SHP77 treated with DMSO at 0.1 percent for 48 hours (cell line): ENCODE results near the gene SLC25A48.
"Not testable (repeated sequence)": the region's sequence is repeated elsewhere in the genome, so short reads cannot be mapped to it uniquely, and the experiment has no call there.

Experiments used
- DNase-seq: peaks from one replicate; lab custom pipeline; 2025; lab: John Stamatoyannopoulos, UW

The SLC25A48 gene

DNA sequence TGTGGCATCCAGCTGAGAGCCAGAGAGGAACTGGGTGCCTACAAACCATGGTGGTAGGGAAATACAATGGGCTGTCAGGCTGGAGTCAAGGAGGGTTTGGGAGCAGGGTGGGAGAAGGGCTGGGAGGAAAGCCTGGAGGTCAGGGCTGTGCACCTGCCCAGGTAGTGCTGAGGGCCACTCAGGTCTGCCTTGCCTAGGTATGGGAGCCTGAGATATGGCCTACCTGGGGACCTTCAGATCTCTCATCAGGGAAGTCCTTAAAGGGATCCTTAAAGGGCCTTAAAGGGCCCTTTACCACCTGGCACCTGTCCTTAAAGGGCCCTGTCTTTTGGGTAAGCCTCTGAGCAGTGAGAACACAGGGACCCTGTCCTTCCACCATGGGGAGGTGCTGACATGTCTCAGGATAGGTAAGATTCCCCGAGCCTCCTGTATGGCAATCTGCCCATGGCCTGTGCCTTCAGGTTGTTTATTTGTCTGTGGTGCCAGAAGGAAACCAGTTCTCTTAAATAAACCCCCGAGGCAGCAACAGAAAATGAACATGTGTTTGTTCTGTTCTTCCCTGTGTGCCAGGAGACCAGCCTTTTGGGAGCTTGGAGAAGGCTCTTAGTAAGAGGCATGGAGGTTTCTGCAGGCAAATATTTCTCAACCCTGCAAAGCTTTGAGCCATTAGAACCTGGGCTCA lies 23.3 kb downstream of the SLC25A48 start:
- DNase-seq: no peak

- not testable (repeated sequence) for DNase-seq
These were observed 24.7 kb downstream of the SLC25A48 start for GRCh38 chr5:135859186-135859585.

- DNase-seq: no peak
These were observed 25.2 kb downstream of the SLC25A48 start for GRCh38 chr5:135859641-135860040.

- no peak for DNase-seq
These were observed 27.2 kb downstream of the SLC25A48 start for GRCh38 chr5:135861641-135862040.

GRCh38 chr5:135862086-135862485 lies 27.6 kb downstream of the SLC25A48 start:
- DNase-seq: no peak

DNA sequence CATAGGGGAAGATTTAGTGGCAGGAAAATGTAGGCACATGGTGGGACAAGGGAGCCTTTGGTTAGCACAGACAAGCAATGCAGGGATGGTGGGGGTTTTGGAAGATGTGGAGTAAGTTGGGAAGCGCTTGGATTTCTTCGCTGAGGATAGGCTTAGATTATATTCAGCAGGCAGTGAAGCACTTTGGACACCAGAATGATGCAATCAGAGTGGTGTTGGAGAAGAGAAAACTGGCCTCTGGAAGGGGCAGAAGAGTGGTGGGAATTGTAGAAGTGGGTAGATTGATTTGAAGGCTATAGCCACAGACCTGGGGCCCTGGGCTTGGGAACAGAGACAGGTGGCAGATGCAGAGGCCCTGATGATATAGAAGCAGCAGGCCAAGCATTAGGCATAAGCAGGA lies 28.3 kb downstream of the SLC25A48 start:
- DNase-seq: no peak

GRCh38 chr5:135864503-135865435 lies 30.3 kb downstream of the SLC25A48 start:
- DNase-seq: no peak

DNA sequence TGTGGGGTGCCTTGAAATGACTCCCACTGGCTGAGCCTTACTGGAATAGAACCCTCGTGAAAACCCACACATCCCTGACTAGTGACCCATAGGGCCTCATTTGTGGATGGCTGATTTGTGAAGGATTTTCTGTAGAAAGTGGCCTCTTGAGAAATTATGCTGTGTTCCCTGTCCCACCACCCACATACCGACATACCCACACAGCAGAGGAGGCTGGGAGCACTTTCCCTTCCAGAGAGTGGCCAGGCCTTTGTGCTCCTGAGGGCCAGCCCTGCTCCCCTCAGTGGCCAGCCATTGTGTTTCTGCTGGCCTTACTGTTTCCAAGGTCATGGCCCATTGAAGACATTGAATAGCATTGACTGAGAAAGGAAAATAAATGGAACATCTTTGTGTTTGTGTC lies 31.6 kb downstream of the SLC25A48 start:
- DNase-seq: no peak

DNA sequence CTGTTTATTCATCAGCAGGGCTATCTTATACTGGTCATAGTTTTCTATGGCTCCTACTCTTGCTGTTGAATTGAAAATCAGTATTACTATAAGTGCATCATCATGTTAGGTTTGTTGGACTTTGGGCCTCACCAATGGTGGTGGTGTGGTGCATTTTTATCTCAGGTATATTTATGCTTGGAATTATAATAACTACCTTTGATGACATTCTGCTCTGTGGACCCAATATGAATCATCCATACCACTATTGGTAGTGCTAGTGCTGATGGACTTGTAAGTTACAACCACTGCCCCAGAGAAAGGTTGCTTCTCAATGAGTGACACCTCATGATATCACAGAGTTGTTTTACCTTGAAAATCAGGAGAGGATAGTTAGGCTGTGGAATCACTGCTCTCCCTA lies 33.1 kb downstream of the SLC25A48 start:
- no peak for DNase-seq

GRCh38 chr5:135868681-135869080 lies 34.2 kb downstream of the SLC25A48 start:
- no peak for DNase-seq

DNA sequence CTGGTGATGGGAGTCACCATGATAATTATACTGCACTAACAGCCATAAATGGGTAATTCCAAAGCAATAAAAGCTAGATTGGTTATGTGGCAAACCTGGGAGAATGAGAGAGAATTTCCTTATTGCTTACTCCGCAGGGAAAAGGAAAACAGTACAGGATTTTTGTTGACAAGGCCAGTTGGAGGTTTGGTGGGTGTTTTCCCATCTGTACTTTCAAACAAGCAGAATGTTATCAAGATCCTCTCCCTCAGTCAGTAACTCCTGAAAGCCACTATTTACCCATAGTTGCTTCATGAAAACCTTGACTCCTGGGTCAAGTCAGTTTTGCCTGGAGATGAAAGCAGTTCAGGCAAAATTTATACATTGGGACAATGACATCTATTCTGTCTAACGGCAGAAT lies 34.8 kb downstream of the SLC25A48 start:
- no peak for DNase-seq

- no peak for DNase-seq
These were observed 35.5 kb downstream of the SLC25A48 start for GRCh38 chr5:135869935-135870334.

- no peak for DNase-seq
These were observed 36.9 kb downstream of the SLC25A48 start for GRCh38 chr5:135871268-135871915.

DNA sequence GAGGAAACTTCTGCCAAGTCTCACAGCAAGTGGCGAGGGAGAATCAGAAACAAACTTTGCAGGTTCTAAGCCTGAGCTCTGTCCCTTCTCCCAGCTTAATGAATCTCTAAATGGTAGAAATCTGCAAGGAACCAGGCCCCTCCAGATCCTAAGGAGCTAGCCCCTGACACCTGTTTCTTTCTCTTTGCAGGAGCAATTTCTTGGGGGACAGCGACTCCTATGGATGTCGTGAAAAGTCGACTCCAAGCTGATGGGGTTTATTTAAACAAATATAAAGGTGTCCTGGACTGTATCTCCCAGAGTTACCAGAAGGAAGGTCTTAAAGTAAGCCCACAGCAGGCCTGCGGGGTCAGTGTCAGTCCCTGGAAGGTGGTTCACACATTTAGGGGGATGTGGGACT lies 39.4 kb downstream of the SLC25A48 start:
- DNase-seq: no peak

GRCh38 chr5:135874461-135874860 lies 40.0 kb downstream of the SLC25A48 start:
- no peak for DNase-seq

DNA sequence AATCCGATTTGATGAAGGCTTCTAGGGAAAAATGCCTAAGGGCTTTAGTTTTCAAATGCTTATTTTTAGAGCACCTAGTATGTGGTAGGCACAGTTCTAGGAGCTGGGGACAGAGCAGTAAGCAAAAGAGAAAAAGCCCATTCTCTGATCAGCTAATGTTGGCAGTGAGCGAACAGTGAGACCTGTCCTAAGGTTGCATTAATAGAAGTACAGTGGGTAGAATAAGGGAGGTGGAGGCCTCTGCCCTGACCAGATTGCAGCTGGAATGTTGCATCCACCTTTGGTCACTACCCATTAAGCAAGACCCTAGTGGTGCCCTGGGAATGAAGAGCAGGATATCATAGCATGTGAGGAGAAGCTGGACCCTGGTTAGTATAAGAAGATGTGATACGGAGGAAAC lies 41.1 kb downstream of the SLC25A48 start:
- no peak for DNase-seq

DNA sequence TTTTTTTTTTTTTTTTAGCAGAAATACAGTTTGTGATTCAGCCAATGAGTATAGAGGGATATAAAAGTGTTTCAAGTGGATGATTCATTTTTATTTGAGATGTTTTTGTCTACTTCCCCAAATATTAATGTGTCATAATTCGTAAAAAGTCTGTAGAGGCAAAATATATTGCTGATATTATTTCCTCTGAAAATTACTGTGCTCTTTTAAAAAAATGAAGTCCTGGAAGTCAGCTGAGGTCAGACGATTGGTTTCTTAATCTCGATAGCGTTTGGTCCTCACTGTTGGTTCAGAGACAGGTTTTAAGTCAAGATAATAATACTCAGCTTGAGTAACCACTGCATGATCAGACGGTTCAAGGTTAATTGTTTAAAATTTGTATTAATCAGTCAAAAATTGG lies 41.7 kb downstream of the SLC25A48 start:
- DNase-seq: no peak

- DNase-seq: no peak
These were observed 43.2 kb downstream of the SLC25A48 start for GRCh38 chr5:135877570-135878155.

DNA sequence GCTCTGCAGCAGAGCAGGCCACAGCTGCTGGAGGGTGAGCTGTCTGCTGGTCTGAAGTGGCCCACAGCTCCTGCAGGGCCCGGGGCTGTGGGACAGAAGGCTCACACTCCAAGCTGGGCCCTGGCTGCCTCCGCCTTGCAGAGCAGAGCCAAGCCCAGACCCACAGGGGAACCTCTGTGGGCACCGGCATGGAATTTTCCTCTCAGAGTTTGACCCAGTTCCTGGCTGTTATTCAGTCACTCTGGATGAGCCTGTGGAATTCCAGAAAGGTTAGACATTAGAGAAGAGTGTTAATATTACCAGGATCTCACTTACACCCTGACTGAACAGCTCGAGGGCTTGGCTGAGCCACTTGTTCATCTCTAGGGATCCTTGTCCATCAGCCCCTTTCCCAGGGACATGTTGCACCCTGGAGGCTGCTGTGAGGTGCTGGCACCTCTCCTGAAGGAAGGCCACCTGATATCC lies 43.7 kb downstream of the SLC25A48 start:
- no peak for DNase-seq

GRCh38 chr5:135879591-135879990 lies 45.1 kb downstream of the SLC25A48 start:
- no peak for DNase-seq

GRCh38 chr5:135880278-135880677 lies 45.8 kb downstream of the SLC25A48 start:
- DNase-seq: no peak

DNA sequence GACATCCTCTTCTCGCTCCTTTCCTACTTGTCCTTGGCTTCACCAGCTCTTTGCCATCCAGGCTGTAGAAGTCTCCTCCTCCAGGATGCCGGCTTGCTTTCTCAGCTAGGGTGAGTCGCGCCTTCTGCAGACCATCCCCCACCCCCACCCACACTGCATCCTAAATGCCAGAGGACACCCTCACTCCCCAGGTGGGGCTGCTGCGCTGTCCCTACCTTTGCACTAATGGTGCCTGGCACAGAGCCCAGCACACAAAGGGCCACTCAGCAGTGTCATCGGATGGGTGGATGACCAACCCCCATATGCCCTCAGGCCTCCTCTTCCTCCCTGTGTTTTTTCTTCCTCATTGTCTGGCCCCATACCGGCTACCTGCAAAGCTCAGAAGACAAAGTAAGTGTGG lies 46.3 kb downstream of the SLC25A48 start:
- DNase-seq: no peak
